B cell (primary cell): Measurements from ENCODE around the gene DNAH8.

Source experiments
- CTCF ChIP-seq: fragments of 200-600 bp; IDR thresholded peaks from one replicate; pipeline ENCODE4 v1.8.0; 2022; ENCODE audit warnings: antibody characterized with exemption, mild to moderate bottlenecking
- EZH2 ChIP-seq: IDR thresholded peaks from 2 replicates; pipeline ENCODE4 v1.6.1; 2012; ENCODE audit warnings: borderline replicate concordance, low read depth, mild to moderate bottlenecking, moderate library complexity, low read length; ENCODE audit not compliant: insufficient read depth, poor library complexity, severe bottlenecking

GRCh38 chr6:38901802-38902522, 186.9 kb downstream of the DNAH8 start:
- TF ChIP-seq CTCF (no peak), EZH2 (no peak)
